K562 (cell line): ENCODE results near the gene ZFPM1. TPM values are rescaled to one million over a fixed set of nuclear protein-coding genes. Genes with fewer than 3 reads are reported as not detected.

Source experiments
- ATAC-seq: fragments of 200-7000 bp; cut with Tn5 transposase; 3 replicates; pipeline ENCODE4 v1.9.1; 2020; ENCODE audit warnings: moderate library complexity
- BruUV-seq: library from RNA; stranded (reverse); fragments of 400-500 nt; replicated peaks from 2 replicates; lab custom pipeline; 2021; lab: Mats Ljungman, UMichigan
- CTCF ChIA-PET: fragments of 300-600 bp; formaldehyde crosslinking; extraction: SDS; loops from one replicate; lab custom pipeline; 2021; ENCODE audit warnings: low intra/inter-chr PET ratio; lab: Yijun Ruan, JAX
- POLR2A ChIA-PET: fragments of 300-600, 350-650 bp; sonication (Branson Sonifier 250); formaldehyde crosslinking; extraction: SDS; loops from one replicate; lab custom pipeline; 2021; ENCODE audit warnings: antibody characterized with exemption, inconsistent platforms; lab: Yijun Ruan, JAX
- DNase-seq, 4 experiments: peaks; one replicate each; pipeline versions ENCODE4 v3.0.0 to v3.0.0-alpha.2; 2011 to 2018; ENCODE audit warnings: low spot score in 3 of 4, mixed read lengths in 3 of 4; ENCODE audit errors: extremely low read depth in 1 of 4
- FAIRE-seq: peaks from 2 replicates; lab custom pipeline; 2011; peaks lifted over from hg19 to GRCh38; lab: Jason Lieb, UNC
- H2AFZ ChIP-seq: 2 replicates; pipeline ENCODE4 v1.6.0; 2011; ENCODE audit warnings: low read depth, low read length, control low read depth, inconsistent platforms
- H3K27ac ChIP-seq: fragments of 200-600 bp; 3 replicates; pipeline ENCODE4 v1.8.0; 2011; ENCODE audit warnings: low read depth, mild to moderate bottlenecking, control low read depth, inconsistent platforms, low read length, moderate library complexity, mixed read lengths; ENCODE audit errors: extremely low read depth
- H3K27me3 ChIP-seq, 2 experiments: fragments of 300-600 bp in 1 of 2; 2 replicates in 1 of 2; 3 replicates in 1 of 2; pipeline versions ENCODE4 v1.6.0 to v1.8.0; 2011; ENCODE audit warnings: inconsistent platforms in 2 of 2, low read length in 2 of 2, mild to moderate bottlenecking in 1 of 2, mixed read lengths in 1 of 2, moderate library complexity in 1 of 2; ENCODE audit not compliant: control insufficient read depth in 2 of 2, insufficient read depth in 2 of 2
- H3K36me3 ChIP-seq: fragments of 300-600 bp; 3 replicates; pipeline ENCODE4 v1.8.0; 2011; ENCODE audit warnings: mild to moderate bottlenecking, low read length, inconsistent platforms; ENCODE audit not compliant: control insufficient read depth, insufficient read depth
- H3K4me1 ChIP-seq, 2 experiments: fragments of 200-600 bp in 1 of 2; replicated peaks in 1 of 2; 2 replicates in 1 of 2; 3 replicates in 1 of 2; pipeline versions ENCODE4 v1.5.1 to v1.8.0; 2011; ENCODE audit warnings: inconsistent platforms in 2 of 2, low read length in 2 of 2, mild to moderate bottlenecking in 1 of 2, mixed read lengths in 1 of 2, moderate library complexity in 1 of 2; ENCODE audit not compliant: control insufficient read depth in 2 of 2, insufficient read depth in 2 of 2
- H3K4me2 ChIP-seq: 2 replicates; pipeline ENCODE4 v1.6.1; 2011; ENCODE audit warnings: low read length, control low read depth, inconsistent platforms, mixed read lengths; ENCODE audit not compliant: insufficient read depth
- H3K4me3 ChIP-seq: fragments of 200-600 bp; sonication (generic), shearing (Covaris generic); 2 replicates; pipeline ENCODE4 v1.5.1; 2016; ENCODE audit warnings: control low read depth, inconsistent platforms
- H3K79me2 ChIP-seq: fragments of 200-600 bp; 3 replicates; pipeline ENCODE4 v1.8.0; 2011; ENCODE audit warnings: low read length, inconsistent platforms; ENCODE audit not compliant: control insufficient read depth, insufficient read depth
- H3K9ac ChIP-seq, 2 experiments: 2 replicates each; pipeline versions ENCODE4 v1.6.0 to v1.6.1; 2011; ENCODE audit warnings: low read depth in 2 of 2, low read length in 2 of 2, control low read depth in 1 of 2, inconsistent platforms in 1 of 2, mild to moderate bottlenecking in 1 of 2, mixed read lengths in 1 of 2; ENCODE audit not compliant: insufficient read depth in 1 of 2
- H3K9me1 ChIP-seq: one replicate; pipeline ENCODE4 v1.6.0; 2011; ENCODE audit warnings: inconsistent platforms, mild to moderate bottlenecking, low read length, moderate library complexity; ENCODE audit not compliant: control insufficient read depth, insufficient read depth
- H3K9me3 ChIP-seq: replicated peaks from 2 replicates; pipeline ENCODE4 v1.5.1; 2011; ENCODE audit warnings: low read depth, low read length, inconsistent platforms; ENCODE audit not compliant: control insufficient read depth, insufficient read depth
- H4K20me1 ChIP-seq: replicated peaks from 2 replicates; pipeline ENCODE4 v1.6.1; 2011; ENCODE audit warnings: low read length, inconsistent platforms, mixed read lengths; ENCODE audit not compliant: control insufficient read depth, insufficient read depth
- CEBPG ChIP-seq, 3 experiments: fragments of 200-800 bp in 1 of 3; sonication (Bioruptor generic) in 1 of 3; sonication (generic) in 1 of 3; formaldehyde crosslinking in 1 of 3; IDR thresholded peaks in 2 of 3; conservative IDR thresholded peaks in 1 of 3; 2 replicates each; pipeline versions ENCODE4 v1.6.1 to v1.8.0; 2016 to 2022; ENCODE audit warnings: missing compliant biosample characterization in 2 of 3, missing genetic modification characterization in 2 of 3, mild to moderate bottlenecking in 1 of 3, missing genetic modification reagents in 1 of 3
- ZNF584 ChIP-seq: fragments of 200-800 bp; sonication (Bioruptor generic); IDR thresholded peaks from 2 replicates; pipeline ENCODE4 v1.6.1; 2016; ENCODE audit warnings: low read depth, mild to moderate bottlenecking, missing genetic modification characterization, missing compliant biosample characterization
- WGBS: fragments of 100-300 bp; shearing (Covaris generic); methylation state at CpG from one replicate; pipeline ENCODE4 v1.1.6; 2016; ENCODE audit warnings: low coverage, mixed read lengths; ENCODE audit not compliant: insufficient coverage; ENCODE audit errors: missing lambda C conversion rate; 5-methylcytosine and 5-hydroxymethylcytosine counted together
- in situ Hi-C: fragments of 300-500 bp; cut with MboI; formaldehyde crosslinking; loops from 4 replicates; pipeline ENCODE4 v1.15.0; 2018; ENCODE audit warnings: inconsistent platforms, mixed read lengths
- intact Hi-C: fragments of 100-400 bp; cut with micrococcal nuclease; formaldehyde crosslinking; loops from 2 replicates; pipeline ENCODE4 v1.14.2; 2022
- polyA plus RNA-seq, 8 experiments: library from polyadenylated mRNA; depleted of rRNA in 4 of 8; stranded (reverse) in 5 of 8; unstranded in 3 of 8; fragments of >200 nt; fragmentation: Nextera tagmentation in 2 of 8; fragmentation: Illumina TruSeq in 1 of 8; extraction: Ambion mirVana in 2 of 8; extraction: Trizol in 1 of 8; gene quantifications; 2 replicates each; pipeline versions ENCODE4 v1.2.1 to v1.2.3, GENCODE V29; 2011 to 2014; ENCODE audit warnings: inconsistent platforms in 1 of 8, missing spikeins in 1 of 8
- total RNA-seq, 7 experiments: library from RNA; depleted of rRNA in 6 of 7; stranded (reverse); fragments of >200 nt in 6 of 7; fragmentation: Illumina TruSeq in 2 of 7; extraction: Trizol in 2 of 7; gene quantifications; 2 replicates each; pipeline versions ENCODE4 v1.2.1 to v1.2.3, GENCODE V29; 2011 to 2021; ENCODE audit warnings: low replicate concordance in 1 of 7
- TF ChIP-seq, protein P1 (sequence below): fragments of 250-450 bp; sonication (Bioruptor Pico); IDR thresholded peaks from 2 replicates; pipeline ENCODE4 v1.5.0; 2020; ENCODE audit warnings: mild to moderate bottlenecking, borderline replicate concordance

The ZFPM1 gene
- total and polyA plus RNA-seq, 9 of the 15 experiments (the other 6 are each of a cell fraction or from before 2014, with no cell fraction given): 0.03 to 35.9 (median 1.4) TPM

GRCh38 chr16:88511906-88512305 lies 58.8 kb downstream of the ZFPM1 start:
- CTCF ChIA-PET: no interaction called here
- intact Hi-C loops: no loop called here

More at GRCh38 chr16:88511906-88512305, 58.8 kb downstream of the ZFPM1 start:
- peaks cover 16% of the 10 kb centered on the region for H3K9me1 ChIP-seq
- peaks cover 22% of the 10 kb centered on the region for H3K79me2 ChIP-seq
- H3K4me2 ChIP-seq: no peak overlapping the region
- no peak overlapping the region for H3K27ac ChIP-seq
- peaks cover 19 to 91% of the 10 kb centered on the region in 2 experiments for H3K4me1 ChIP-seq
- WGBS: 92% methylated on average over 9 of the region's 14 CpGs
- no TSS peak for BruUV-seq
- in situ Hi-C loops: no loop called here
- H3K4me3 ChIP-seq: no peak overlapping the region
- peaks cover 63% of the 10 kb centered on the region; the same call in 2 of the 3 replicates for H3K36me3 ChIP-seq
- no peaks in the 10 kb centered on the region for H3K9me3 ChIP-seq
- H3K27me3 ChIP-seq: no peaks in the 10 kb centered on the region
- DNase-seq: no peak
- no peak for TF ChIP-seq CEBPG (CRISPR knock-in tag; IDR thresholded peaks at IDR 0.05)
- no peak for TF ChIP-seq CEBPG (tag; conservative IDR thresholded peaks at IDR 0.05 in 1 of 2, IDR thresholded peaks at IDR 0.05 in 1 of 2)
- TF ChIP-seq ZNF584 (CRISPR knock-in tag): no peak
- TF ChIP-seq, protein P1, sequence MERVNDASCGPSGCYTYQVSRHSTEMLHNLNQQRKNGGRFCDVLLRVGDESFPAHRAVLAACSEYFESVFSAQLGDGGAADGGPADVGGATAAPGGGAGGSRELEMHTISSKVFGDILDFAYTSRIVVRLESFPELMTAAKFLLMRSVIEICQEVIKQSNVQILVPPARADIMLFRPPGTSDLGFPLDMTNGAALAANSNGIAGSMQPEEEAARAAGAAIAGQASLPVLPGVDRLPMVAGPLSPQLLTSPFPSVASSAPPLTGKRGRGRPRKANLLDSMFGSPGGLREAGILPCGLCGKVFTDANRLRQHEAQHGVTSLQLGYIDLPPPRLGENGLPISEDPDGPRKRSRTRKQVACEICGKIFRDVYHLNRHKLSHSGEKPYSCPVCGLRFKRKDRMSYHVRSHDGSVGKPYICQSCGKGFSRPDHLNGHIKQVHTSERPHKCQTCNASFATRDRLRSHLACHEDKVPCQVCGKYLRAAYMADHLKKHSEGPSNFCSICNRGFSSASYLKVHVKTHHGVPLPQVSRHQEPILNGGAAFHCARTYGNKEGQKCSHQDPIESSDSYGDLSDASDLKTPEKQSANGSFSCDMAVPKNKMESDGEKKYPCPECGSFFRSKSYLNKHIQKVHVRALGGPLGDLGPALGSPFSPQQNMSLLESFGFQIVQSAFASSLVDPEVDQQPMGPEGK (CRISPR knock-in tag): no peak
- H4K20me1 ChIP-seq: peaks cover 18% of the 10 kb centered on the region
- H3K9ac ChIP-seq: no peak overlapping the region; a peak in 1 of 4 replicates
- H2AFZ ChIP-seq: no peak overlapping the region
- no peak for FAIRE-seq
- POLR2A ChIA-PET: interaction anchor here (1.8 kb wide), 1 partner anchor 18 kb away, joined by 7 read pairs; no protein-coding TSS in a partner anchor
- ATAC-seq: no peak
